HG03175 (cell line): ENCODE results near the gene MINK1.
"Not testable (repeated sequence)": the region's sequence is repeated elsewhere in the genome, so short reads cannot be mapped to it uniquely, and the experiment has no call there.

Source experiments
- ATAC-seq: cut with Tn5 transposase; IDR thresholded peaks from one replicate; pipeline ENCODE4 v1.9.1; 2021; ENCODE audit warnings: mild to moderate bottlenecking, moderate library complexity; ENCODE audit not compliant: unreplicated experiment

Gene MINK1

GRCh38 chr17:4897198-4897687 is 64.1 kb downstream of the MINK1 start:
- ATAC-seq = no peak

- no peak for ATAC-seq
These were observed 64.6 kb downstream of the MINK1 start for GRCh38 chr17:4897785-4898184.

DNA sequence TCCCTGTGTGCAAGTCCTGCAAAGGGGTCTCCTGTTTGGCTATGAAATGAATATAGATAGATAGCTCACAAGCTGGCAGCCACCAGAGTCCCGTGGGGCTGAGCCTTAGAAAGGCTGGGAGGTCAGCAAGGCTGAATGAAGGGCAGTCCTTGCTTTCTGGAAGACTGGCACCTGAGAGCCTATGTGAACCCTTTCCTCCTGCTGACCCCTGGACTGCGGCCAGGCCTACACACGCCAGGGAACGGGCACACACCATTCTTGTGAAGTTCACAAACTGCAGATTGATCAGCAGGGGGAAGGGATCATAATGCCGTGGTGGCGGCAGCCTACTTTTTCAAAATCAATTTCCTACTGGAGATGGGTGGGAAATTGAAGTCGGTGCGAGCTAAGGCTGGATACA is 65.2 kb downstream of the MINK1 start:
- no peak for ATAC-seq

- no peak for ATAC-seq
These were observed 65.8 kb downstream of the MINK1 start for GRCh38 chr17:4898927-4899326.

DNA sequence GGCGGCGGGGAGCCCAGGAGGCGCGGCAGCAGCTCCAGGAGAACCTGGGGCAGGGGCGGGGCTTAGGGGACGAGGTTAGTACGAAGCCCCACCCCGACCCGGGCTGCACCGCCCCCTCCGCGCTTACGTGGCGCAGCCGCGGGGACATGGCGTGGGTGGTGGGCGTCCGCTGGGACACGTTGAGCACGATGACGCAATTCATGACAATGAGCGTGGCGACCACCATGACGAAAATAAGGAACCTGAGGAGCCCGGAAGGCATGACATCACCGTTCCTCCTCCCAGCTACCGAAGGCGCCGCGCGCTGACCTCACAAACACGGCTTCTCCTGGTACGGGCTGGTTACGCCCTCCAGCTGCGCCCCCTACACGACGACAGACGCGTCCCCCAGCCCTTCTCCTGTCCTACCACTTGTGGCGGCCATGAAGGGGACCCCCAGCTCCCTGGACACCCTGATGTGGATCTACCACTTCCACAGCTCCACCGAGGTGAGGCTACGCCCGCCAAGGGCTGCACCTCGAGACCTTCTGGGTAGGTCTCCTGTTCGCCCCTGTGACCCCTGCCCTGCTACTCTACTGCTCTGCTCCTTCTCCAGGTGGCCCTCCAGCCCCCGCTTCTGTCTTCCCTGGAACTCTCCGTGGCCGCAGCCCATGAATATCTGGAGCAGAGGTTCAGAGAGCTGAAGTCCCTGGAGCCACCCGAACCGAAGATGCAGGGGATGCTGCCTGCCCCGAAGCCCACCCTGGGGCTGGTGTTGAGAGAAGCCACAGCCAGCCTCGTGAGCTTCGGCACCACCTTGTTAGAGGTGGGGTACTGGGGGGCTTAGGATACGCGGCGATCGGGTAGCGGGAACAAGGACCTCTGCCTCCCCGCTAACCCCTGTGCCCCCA is 66.4 kb downstream of the MINK1 start, which contains the start of gene C17orf107:
C17orf107 (plus strand) TSS at position 196 of the 890 bp plus-strand sequence; CDS start at position 423, 227 bp downstream.
- peak; percentile 38 for ATAC-seq

GRCh38 chr17:4900231-4901107 is 67.3 kb downstream of the MINK1 start:
- ATAC-seq = no peak

- ATAC-seq = no peak
These were observed 68.0 kb downstream of the MINK1 start for GRCh38 chr17:4901108-4901647.

- no peak for ATAC-seq
These were observed 68.7 kb downstream of the MINK1 start for GRCh38 chr17:4901648-4902344.

DNA sequence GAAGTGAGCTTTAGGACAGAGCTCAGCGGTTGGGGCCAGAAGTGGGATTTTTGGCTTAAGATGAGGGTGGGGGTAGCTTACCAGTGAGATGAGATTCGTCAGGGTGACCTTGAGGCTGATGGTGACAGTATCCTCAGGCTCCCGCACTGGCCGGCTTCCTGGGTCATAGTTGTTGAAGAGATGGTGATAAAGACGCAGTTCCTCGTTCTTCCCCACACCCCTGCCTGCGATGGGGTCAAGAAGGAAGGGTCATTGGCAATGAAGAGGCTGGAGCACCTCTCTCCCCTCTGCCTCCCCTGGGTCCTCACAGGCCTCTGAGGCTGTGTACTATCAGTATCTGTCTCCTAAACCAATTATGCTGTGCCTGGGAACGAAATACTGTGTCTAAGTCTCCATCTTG is 69.4 kb downstream of the MINK1 start:
- ATAC-seq = no peak

DNA sequence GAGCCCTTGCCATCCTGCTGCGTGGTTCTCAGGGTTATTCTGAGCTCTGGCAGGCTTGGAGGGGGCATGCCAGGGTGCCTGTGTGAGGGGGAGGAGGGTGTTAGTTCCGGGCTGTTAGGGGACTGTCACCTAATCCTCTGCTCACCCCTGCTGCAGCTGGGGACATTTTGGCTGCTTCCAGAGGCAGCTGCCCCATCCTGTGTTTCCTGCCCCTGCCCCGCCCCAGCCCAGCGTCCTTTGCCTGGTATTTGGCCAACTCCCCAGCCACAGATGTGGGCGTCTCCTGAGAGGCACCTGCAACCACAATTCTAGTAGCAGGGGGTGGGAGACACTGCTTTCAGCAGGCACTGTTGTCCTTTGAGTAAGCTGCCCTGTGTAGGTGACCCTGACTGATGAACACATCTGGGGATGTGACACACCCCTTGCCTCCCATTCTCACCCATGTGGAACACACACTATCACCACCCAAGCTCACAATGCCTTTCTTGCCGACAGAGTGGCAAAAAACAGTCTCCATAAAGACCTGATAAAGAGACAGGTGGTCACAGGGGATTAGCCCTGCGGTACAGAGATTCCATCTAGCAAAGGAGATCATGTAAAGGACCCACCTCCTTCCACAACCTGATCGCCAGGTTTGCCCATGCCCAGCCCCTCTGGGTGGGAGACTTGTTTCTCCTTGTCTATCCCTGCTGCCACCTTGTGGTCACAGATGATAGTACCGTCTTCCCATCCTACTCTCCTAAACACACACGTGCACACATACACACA is 70.1 kb downstream of the MINK1 start, which contains the start of gene CHRNE:
CHRNE (minus strand) TSS at position 48 of the 768 bp plus-strand sequence; CDS start at position 13, 35 bp downstream.
- ATAC-seq = no peak

DNA sequence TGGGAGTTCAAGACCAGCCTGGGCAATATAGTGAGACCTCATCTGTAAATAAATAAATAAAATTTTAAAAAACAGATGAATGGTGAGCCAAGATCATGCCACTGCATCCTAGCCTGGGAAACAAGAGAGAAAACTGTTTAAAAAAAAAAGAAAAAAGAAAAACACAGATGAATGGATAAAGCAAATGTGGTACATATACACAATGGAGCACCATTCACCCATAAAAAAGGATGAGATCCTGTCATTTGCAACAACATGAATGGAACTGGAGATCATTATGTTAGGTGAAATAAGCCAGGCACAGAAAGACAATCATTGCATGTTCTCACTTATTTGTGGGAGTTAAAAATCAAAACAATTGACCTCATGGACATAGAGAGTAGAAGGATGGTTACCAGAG is 73.5 kb downstream of the MINK1 start:
- not testable (repeated sequence) for ATAC-seq

GRCh38 chr17:4908301-4908700 is 75.2 kb downstream of the MINK1 start:
- ATAC-seq = no peak

GRCh38 chr17:4908711-4909496 is 75.8 kb downstream of the MINK1 start:
- ATAC-seq = peak; percentile 46

DNA sequence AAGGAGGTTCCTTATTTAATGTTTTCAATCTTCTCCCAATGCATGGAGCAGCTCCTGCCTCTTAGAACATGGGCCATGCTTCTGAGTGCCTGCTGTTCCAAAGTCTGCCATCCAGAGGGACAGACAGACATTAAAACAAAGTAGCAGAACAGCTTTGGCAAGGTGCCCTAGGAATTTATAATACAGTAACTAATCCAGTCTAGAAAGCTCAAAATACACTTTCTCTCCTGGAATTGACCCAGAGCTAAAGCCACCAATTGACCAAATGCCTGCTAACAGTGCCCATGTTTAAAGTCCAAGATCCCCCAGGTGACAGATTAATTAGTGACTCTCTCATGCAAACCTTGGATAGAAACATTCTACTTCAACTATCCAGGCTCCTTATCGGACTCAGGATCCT is 80.9 kb downstream of the MINK1 start:
- ATAC-seq = no peak

DNA sequence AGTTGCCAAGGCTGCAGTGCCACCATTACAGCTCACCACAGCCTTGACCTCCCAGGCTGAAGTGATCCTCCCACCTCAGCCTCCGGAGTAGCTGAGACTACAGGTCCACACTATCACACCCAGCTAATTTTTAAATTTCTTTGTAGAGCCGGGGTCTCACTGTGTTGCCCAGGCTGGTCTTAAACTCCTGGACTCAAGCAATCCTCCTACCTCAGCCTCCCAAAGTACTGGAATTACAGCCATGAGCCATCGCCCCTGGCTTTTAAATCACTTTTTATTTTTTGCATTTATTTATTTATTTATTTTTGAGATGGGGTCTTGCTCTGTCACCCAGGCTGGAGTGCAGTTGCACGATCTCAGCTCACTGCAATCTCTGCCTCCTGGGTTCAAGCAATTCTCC is 81.4 kb downstream of the MINK1 start:
- not testable (repeated sequence) for ATAC-seq

DNA sequence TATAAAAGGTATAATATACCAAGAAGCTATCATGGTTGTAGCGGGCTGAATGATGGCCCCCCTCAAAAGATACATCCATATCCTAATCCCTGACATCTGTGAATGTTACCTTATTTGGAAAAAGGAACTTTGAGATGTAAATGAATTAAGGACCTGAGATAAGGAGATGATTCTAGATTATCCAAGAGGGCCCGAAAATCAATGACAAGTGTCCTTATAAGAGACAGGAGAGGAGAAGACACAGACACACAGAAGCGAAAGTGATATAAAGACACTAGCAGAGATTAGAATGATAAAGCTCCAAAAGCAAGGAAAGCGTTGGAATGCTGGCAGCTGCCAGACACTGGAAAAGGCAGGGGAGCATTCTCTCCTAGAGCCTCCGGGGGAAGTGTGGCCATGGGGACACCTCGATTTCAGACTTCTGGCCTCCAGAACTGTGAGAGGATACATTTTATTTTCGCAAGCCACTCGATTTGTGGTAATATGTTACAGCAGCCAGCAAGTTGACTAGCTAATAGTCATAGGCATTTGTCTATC is 86.4 kb downstream of the MINK1 start:
- ATAC-seq = no peak

DNA sequence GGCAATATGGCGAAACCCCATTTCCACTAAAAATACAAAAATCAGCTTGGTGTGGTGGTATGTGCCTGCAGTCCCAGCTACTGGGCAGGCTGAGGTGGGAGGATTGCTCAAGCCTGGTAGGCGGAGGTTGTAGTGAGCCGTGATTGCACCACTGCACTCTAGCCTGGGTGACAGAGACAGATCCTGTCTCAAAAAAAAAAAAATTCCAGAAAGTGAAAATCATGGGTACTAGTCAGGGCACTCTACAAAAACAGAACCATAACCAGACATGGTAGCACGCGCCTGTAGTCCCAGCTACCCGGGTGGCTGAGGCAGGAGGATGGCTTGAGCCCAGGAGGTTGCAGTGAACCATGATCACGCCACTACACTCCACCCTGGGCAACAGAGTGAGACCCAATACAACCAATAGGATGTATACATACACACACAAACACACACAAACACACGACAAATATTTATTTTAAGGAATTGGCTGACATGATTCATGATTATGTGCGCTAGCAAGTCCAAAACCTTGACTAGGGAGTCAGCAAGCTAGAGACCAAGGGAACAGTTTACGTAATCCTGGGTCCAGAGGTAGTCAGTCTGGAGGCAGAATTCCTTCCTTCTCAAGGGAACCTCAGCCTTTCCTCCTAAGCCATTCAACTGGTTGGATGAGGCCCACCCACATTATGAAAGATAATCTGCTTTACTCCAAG is 87.4 kb downstream of the MINK1 start:
- ATAC-seq = no peak

- no peak for ATAC-seq
These were observed 88.2 kb downstream of the MINK1 start for GRCh38 chr17:4921320-4921719.
